Calu3 (cell line): Measurements from ENCODE around the gene RBBP6. TPM values are rescaled to one million over a fixed set of nuclear protein-coding genes. Genes with fewer than 3 reads are reported as not detected.
"Not testable (repeated sequence)": the region's sequence is repeated elsewhere in the genome, so short reads cannot be mapped to it uniquely, and the experiment has no call there.

ENCODE experiments used
- BruUV-seq: library from RNA; stranded (reverse); fragments of 400-500 nt; replicated peaks from 2 replicates; lab custom pipeline; 2021; lab: Mats Ljungman, UMichigan
- CTCF ChIA-PET: fragments of 300-600 bp; sonication (Branson Sonifier 250); formaldehyde crosslinking; loops from one replicate; lab custom pipeline; 2022; ENCODE audit warnings: antibody characterized with exemption; lab: Charles Lee
- DNase-seq: peaks from one replicate; pipeline ENCODE4 v3.0.0; 2022
- H3K27ac Mint-ChIP-seq: one replicate; pipeline ENCODE4 v1.8.0; 2022; ENCODE audit warnings: mixed read lengths; ENCODE audit not compliant: unreplicated experiment
- H3K27me3 Mint-ChIP-seq: one replicate; pipeline ENCODE4 v1.8.0; 2022; ENCODE audit warnings: mixed read lengths; ENCODE audit not compliant: unreplicated experiment
- H3K36me3 Mint-ChIP-seq: one replicate; pipeline ENCODE4 v1.8.0; 2022; ENCODE audit warnings: mild to moderate bottlenecking, moderate library complexity, mixed read lengths; ENCODE audit not compliant: insufficient read depth, unreplicated experiment
- H3K4me1 Mint-ChIP-seq: one replicate; pipeline ENCODE4 v1.8.0; 2022; ENCODE audit warnings: mild to moderate bottlenecking, low read depth, mixed read lengths; ENCODE audit not compliant: unreplicated experiment
- H3K4me3 Mint-ChIP-seq: one replicate; pipeline ENCODE4 v1.8.0; 2022; ENCODE audit warnings: mild to moderate bottlenecking, low read depth, moderate library complexity, mixed read lengths; ENCODE audit not compliant: unreplicated experiment
- H3K9me3 Mint-ChIP-seq: one replicate; pipeline ENCODE4 v1.8.0; 2022; ENCODE audit warnings: low read depth, mixed read lengths; ENCODE audit not compliant: unreplicated experiment
- intact Hi-C: fragments of 100-400 bp; cut with micrococcal nuclease; formaldehyde crosslinking; loops from one replicate; pipeline ENCODE4 v1.10.0; 2022; ENCODE audit not compliant: unreplicated experiment
- total RNA-seq: library from RNA; stranded (reverse); gene quantifications from 2 replicates; pipeline ENCODE4 v1.2.3, GENCODE V29; 2022
- TF ChIP-seq, protein P1 (sequence below): fragments of 200-600 bp; IDR thresholded peaks from one replicate; pipeline ENCODE4 v1.8.0; 2022; ENCODE audit warnings: antibody characterized with exemption; ENCODE audit not compliant: unreplicated experiment

The RBBP6 gene
- total RNA-seq, 1 experiment from 2014 or later = 56.8 TPM

- no peak overlapping the region for H3K27ac Mint-ChIP-seq
- no peak for DNase-seq
- H3K36me3 Mint-ChIP-seq = peaks cover 48% of the 10 kb centered on the region
- TF ChIP-seq, protein P1, sequence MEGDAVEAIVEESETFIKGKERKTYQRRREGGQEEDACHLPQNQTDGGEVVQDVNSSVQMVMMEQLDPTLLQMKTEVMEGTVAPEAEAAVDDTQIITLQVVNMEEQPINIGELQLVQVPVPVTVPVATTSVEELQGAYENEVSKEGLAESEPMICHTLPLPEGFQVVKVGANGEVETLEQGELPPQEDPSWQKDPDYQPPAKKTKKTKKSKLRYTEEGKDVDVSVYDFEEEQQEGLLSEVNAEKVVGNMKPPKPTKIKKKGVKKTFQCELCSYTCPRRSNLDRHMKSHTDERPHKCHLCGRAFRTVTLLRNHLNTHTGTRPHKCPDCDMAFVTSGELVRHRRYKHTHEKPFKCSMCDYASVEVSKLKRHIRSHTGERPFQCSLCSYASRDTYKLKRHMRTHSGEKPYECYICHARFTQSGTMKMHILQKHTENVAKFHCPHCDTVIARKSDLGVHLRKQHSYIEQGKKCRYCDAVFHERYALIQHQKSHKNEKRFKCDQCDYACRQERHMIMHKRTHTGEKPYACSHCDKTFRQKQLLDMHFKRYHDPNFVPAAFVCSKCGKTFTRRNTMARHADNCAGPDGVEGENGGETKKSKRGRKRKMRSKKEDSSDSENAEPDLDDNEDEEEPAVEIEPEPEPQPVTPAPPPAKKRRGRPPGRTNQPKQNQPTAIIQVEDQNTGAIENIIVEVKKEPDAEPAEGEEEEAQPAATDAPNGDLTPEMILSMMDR = no peak
- no peak overlapping the region for H3K4me3 Mint-ChIP-seq
- intact Hi-C loops = no loop called here
- H3K9me3 Mint-ChIP-seq = no peaks in the 10 kb centered on the region
- BruUV-seq = no TSS peak
- peaks cover 10% of the 10 kb centered on the region for H3K4me1 Mint-ChIP-seq
- CTCF ChIA-PET = interaction anchor here (0.6 to 0.7 kb wide), 2 partner anchors 260 to 377 kb away, joined by 4 to 5 read pairs; no protein-coding TSS in a partner anchor
- no peaks in the 10 kb centered on the region for H3K27me3 Mint-ChIP-seq
These were observed 33.8 kb downstream of the RBBP6 start for GRCh38 chr16:24573141-24573540.

DNA sequence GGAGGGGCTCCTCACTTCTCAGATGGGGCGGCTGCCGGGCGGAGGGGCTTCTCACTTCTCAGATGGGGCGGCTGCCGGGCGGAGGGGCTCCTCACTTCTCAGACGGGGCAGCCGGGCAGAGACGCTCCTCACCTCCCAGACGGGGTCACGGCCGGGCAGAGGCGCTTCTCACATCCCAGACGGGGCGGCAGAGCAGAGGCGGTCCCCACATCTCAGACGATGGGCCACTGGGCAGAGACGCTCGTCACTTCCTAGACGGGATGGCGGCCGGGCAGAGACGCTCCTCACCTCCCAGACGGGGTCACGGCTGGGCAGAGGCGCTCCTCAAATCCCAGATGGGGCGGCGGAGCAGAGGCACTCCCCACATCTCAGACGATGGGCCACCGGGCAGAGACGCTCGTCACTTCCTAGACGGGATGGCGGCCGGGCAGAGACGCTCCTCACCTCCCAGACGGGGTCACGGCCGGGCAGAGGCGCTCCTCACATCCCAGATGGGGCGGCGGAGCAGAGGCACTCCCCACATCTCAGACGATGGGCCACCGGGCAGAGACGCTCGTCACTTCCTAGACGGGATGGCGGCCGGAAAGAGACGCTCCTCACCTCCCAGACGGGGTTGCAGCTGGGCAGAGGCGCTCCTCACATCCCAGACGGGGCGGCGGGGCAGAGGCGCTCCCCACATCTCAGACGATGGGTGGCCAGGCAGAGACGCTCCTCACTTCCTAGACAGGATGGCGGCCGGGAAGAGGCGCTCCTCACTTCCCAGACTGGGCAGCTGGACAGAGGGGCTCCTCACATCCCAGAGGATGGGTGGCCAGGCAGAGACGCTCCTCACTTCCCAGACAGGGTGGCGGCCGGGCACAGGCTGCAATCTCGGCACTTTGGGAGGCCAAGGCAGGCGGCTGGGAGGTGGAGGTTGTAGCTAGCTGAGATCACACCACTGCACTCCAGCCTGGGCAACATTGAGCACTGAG lies 35.4 kb downstream of the RBBP6 start:
- DNase-seq, H3K4me3 Mint-ChIP-seq, BruUV-seq, intact Hi-C loops, H3K27me3 Mint-ChIP-seq, H3K9me3 Mint-ChIP-seq, H3K27ac Mint-ChIP-seq, CTCF ChIA-PET: not testable (repeated sequence)
- H3K36me3 Mint-ChIP-seq = peaks cover 31% of the 10 kb centered on the region
- H3K4me1 Mint-ChIP-seq = peaks cover 10% of the 10 kb centered on the region

DNA sequence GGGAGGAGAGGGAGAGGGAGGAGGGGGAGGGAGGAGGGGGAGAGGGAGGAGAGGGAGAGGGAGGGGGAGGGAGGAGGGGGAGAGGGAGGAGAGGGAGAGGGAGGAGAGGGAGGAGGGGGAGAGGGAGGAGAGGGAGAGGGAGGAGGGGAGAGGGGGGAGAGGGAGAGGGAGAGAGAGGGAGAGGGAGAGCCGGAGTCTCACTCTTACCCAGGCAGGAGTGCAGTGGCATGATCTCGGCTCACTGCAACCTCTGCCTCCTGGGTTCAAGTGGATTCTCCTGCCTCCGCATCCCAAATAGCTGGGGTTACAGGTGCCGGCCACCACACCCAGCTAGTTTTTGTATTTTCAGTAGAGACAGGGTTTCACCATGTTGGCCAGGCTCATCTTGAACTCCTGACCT lies 36.4 kb downstream of the RBBP6 start:
- H3K4me3 Mint-ChIP-seq, H3K9me3 Mint-ChIP-seq, intact Hi-C loops, H3K27me3 Mint-ChIP-seq, CTCF ChIA-PET, DNase-seq, BruUV-seq, H3K27ac Mint-ChIP-seq: not testable (repeated sequence)
- peaks cover 10% of the 10 kb centered on the region for H3K4me1 Mint-ChIP-seq
- peaks cover 22% of the 10 kb centered on the region for H3K36me3 Mint-ChIP-seq

DNA sequence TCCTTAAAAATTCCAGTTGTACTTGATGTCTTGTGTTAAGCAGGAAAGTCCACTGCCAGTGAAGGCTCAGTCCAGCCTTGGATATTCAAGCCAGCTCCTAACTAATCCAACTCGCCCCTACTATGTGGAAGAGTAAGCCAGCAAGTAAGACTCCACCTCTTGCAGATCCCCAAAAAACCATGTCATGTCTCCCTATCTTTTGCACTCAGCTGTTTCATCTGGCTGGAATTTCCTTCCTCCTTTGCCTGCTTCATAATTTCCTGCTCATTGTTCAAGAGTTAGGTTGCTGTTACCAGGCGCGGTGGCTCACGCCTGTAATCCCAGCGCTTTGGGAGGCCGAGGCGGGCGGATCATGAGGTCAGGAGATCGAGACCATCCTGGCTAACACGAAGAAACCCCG lies 37.8 kb downstream of the RBBP6 start:
- DNase-seq = no peak
- intact Hi-C loops = no loop called here
- no TSS peak for BruUV-seq
- TF ChIP-seq, protein P1 = no peak
- Mint-ChIP-seq H3K4me1 (peaks cover 10% of the 10 kb centered on the region), H3K27me3 (no peaks in the 10 kb centered on the region), H3K27ac (no peak overlapping the region), H3K4me3 (no peak overlapping the region), H3K9me3 (no peaks in the 10 kb centered on the region), H3K36me3 (peaks cover 9% of the 10 kb centered on the region)
- CTCF ChIA-PET = interaction anchor here (1.3 kb wide), 1 partner anchor 417 kb away, joined by 3 read pairs; no protein-coding TSS in a partner anchor

DNA sequence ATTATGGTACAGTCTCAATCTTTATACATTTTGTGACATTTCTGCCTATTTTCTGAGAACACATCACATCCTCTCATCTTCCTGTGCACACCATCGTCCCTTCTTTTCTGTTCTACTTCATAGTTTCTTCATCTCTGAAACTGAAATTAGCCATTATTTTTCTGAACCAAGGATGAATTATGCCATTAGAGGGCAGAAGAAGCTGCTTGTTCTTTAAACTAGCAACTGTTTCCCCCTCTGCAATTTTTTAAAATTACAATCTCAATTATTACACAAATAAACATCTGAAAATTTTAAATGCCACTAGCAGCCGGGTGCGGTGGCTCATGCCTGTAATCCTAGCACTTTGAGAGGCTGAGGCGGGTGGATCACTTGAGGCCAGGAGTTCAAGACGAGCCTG lies 41.3 kb downstream of the RBBP6 start:
- Mint-ChIP-seq H3K36me3 (no peaks in the 10 kb centered on the region), H3K4me1 (peaks cover 13% of the 10 kb centered on the region), H3K9me3 (no peaks in the 10 kb centered on the region), H3K27me3 (no peaks in the 10 kb centered on the region), H3K4me3 (no peak overlapping the region), H3K27ac (no peak overlapping the region)
- DNase-seq = no peak
- intact Hi-C loops = loop anchor here (2.0 to 5.0 kb wide), 2 partner anchors 108 to 177 kb away; no protein-coding TSS in a partner anchor
- CTCF ChIA-PET = interaction anchor here (0.7 to 1.8 kb wide), 5 partner anchors 15 to 220 kb away, joined by 3 to 9 read pairs (median 4); no protein-coding TSS in a partner anchor
- TF ChIP-seq, protein P1 = no peak
- BruUV-seq = no TSS peak
